NCI-H774 (cell line): ENCODE results near the gene TBC1D28.
"Not testable (repeated sequence)": the region's sequence is repeated elsewhere in the genome, so short reads cannot be mapped to it uniquely, and the experiment has no call there.

Experiments used
- DNase-seq: peaks from one replicate; lab custom pipeline; 2025; lab: John Stamatoyannopoulos, UW

The TBC1D28 gene

GRCh38 chr17:18613016-18613415, 31.2 kb downstream of the TBC1D28 start:
- not testable (repeated sequence) for DNase-seq

GRCh38 chr17:18593138-18593537, 51.1 kb downstream of the TBC1D28 start:
- not testable (repeated sequence) for DNase-seq
